GM18502 (cell line): ENCODE results near the gene GHRH.

Experiments
- ATAC-seq: cut with Tn5 transposase; IDR thresholded peaks from one replicate; pipeline ENCODE4 v1.9.1; 2021; ENCODE audit warnings: mild to moderate bottlenecking; ENCODE audit not compliant: unreplicated experiment, poor library complexity

GHRH gene

GRCh38 chr20:37266940-37267666 is 5.5 kb upstream of the GHRH start:
- ATAC-seq = no peak

- no peak for ATAC-seq
These were observed 3.5 kb upstream of the GHRH start for GRCh38 chr20:37265152-37265551.

- no peak for ATAC-seq
These were observed 2.1 kb upstream of the GHRH start for GRCh38 chr20:37263686-37264085.

DNA sequence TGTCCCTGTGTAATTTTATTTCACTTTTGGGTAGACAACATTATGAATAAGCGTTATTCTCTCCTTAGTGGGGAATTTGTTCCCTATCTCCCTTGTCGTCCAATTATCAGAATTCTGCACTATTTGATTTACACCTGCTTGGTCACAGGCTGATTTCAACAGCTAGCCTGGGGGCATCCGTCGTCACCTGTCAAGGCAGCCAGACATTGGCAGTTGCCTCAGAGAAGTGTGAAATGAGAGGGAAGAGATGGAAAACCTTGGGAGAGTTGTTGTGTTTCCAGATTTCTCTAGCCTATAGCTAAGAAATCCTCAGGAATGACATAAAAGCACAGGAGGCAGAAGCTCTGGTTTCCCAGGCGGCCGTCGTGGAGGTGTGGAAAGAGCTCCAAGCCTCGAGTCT is 891 bp upstream of the GHRH start:
- no peak for ATAC-seq

DNA sequence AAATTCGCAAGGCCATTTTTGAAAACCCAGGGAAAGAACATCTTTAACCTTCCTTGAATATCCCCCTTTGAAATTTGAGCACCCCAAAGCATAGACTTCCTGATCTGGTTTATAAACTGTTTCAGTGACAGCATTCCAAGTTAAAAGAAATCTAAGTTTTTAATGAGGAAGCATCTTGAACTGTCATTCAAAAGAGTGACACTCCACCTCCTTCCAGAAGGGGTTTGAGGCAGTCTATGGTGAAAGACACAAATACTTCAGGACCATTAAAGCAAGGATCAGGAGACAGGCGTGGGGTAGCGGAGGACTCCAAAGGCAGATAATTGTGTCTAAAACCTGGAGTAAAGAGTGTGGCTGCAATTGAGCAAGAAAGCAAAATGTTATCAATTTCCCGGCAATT is 691 bp downstream of the GHRH start:
- ATAC-seq = no peak

DNA sequence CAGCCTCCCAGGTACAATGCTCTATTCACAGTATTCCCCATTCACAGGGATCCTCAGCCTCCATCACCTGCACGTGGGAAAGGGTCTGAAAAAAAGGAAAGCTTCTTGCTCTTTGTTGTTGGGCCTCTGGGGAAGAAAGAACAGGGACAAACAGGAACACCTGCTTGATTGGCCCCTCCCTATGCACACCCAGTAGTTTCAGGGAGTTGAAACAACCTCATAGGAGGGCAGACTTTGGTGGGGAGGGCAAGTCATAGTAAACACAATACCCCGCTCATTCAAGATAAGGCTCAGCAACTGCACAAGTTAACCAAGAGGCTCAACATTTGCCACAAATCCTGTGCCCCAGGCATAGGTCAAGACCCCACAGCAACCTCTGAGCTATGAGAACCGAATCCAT is 1.7 kb downstream of the GHRH start:
- no peak for ATAC-seq

DNA sequence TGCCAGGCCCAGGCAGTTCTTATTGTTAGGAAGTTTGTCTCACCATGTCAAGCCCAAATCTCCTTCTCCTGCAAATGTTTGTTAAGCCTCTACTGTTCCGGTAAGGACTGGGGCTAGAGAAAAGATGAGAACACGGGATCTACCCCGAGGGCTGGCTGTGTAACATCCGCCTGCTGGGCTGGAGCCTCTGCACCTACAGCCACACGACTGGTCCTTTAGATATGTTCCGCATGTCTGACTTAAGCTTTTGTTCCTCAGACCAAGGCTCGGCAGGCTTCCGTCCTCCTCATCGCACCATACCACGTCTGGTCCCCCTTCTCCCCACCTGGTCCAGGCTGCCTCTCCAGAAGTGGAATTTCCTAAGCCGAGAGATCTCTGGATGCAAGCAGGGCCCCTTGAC is 2.6 kb downstream of the GHRH start:
- no peak for ATAC-seq

DNA sequence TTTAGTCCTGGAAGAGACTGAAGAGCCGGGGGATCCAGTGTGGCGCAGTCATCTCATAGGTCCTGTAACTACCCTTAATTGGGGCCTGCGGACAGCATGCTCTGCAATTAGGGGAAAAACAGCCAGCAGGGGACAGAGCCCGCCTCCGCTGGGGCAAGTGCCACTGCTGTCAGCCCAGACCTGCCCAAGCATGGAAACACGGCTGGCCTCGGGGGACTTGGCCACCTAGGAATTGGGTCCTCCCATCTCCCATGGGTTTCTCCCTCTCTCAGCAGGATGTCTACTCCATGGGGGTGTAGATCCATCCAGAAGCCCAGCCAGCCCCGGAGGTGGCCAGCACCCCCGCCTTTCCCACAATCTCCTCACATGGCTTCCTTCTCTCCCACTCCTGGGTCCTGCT is 3.6 kb downstream of the GHRH start:
- no peak for ATAC-seq

DNA sequence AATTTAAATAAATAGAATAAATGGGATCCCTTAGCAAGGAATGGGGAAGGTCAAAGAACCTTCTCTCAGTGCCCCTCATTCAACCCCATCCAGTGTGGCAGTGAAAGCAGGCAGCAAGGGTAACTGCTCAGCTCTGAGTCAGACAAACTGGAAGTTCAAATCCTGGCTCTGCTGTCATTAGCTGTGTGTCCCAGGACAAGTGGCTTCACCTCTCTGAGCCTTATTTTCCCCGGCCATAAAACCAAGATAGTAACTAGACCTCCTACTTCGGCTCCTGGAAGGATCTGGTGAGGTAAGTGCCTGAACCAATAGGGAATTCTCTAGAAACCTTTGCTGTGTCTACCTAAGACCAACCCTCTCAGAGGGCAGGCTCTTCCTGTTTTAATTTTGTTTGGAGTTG is 4.1 kb downstream of the GHRH start:
- no peak for ATAC-seq

DNA sequence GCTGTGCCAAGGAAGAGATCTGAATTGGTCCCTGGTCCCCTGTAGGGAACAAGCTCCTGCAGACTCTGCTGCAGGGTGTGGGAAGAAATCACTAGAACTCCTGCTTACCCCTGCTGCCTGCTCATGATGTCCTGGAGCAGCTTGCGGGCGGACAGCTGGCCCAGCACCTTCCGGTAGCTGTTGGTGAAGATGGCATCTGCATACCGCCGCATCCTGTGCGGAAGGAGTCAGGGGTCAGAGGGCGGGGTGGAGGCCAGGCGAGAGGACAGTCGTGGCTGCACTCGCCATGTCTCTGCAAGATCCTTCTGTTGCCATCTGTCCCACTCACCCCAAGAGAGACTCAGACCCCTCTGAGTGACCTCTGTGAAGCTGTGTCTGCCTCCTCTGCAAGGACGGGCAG is 5.3 kb downstream of the GHRH start:
- ATAC-seq = no peak

- no peak for ATAC-seq
These were observed 7.3 kb downstream of the GHRH start for GRCh38 chr20:37254114-37254878.

DNA sequence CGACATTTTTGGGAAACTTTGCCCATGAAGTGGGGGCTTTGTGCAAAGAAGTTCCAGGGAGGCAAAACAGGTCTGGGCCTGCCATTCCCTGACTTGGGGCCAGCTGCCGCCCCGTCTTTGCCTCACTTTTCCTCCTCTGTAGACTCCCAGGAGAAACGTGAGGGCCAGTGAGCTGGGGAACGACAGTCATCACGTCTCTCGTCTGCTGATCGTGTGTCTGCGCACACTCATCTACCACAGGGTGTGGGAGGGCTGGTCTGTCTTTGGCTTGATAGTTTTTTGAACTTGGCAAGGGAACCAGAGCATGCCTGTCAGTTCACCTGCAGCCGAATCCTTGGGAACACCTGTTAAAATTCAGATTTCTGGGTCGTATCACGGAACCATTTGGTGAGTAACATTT is 8.5 kb downstream of the GHRH start:
- no peak for ATAC-seq

DNA sequence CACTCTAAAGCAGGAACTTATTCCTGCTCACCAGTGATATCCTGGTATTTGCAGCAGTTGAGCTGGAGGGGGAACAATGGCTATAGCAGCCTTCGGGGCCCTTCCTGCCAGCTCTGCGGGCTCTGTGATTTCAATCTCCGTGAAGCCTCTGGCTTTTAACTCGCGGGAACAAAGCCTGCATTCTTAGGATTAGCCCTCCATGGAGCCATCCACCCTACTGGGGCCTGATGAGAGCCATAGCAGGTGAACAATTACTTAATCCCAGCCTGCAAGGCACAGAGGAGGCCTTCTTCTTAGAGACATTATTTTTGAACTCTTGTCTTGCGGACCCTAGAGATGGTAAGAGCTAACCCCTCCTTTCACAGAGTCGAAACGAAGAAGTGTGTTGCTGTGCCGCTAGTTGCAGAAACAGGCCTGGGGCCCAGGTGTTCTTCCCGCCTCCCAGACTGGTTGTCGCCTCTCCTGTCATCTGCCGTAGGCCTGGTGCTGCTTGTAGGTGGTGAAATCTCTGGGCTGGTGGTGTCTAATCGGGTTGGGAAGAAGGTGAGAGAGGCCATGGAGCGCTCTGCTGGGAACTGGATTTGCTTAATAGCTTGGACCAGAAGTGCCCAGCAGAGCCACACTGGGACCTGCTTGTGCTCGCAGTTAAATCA is 9.7 kb downstream of the GHRH start:
- ATAC-seq = no peak

DNA sequence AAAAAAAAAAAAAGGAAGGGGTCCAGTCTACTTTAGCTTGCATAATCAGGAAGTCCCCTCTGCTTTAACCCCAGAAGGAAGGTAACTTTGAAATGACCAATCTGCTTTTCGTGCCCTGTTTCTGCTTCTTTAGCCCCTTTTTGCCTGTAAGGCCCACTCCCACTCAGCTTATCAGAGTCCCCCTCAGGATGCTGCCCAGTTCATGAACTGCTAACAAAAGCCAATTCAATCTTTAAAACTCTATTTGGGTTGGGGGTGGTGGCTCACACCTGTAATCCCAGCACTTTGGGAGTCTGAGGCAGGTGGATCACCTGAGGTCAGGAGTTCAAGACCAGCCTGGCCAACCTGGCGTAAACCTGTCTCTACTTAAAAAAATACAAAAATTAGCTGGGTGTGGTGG is 12.3 kb downstream of the GHRH start:
- no peak for ATAC-seq

DNA sequence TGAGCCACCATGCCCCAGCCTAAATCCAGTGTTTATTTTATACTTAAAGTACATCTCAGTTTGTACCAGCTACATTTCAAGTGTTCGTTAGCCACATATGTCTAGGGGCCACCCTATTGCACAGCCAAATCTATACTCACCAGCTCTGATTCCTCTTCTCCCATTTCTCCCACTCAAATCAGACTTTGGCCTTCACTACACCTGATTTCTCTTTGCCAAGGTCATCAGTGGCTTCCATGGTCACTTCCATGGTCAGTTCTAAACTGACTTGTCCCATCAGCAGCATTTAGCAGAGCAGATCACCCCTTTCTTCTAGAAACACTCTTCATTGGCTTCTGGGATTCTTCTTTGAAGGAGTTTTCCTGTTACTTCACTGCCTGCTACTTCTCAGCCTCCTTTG is 14.1 kb downstream of the GHRH start:
- ATAC-seq = no peak

- ATAC-seq = no peak
These were observed 14.9 kb downstream of the GHRH start for GRCh38 chr20:37246736-37247135.

- ATAC-seq = no peak
These were observed 16.1 kb downstream of the GHRH start for GRCh38 chr20:37245216-37246150.

DNA sequence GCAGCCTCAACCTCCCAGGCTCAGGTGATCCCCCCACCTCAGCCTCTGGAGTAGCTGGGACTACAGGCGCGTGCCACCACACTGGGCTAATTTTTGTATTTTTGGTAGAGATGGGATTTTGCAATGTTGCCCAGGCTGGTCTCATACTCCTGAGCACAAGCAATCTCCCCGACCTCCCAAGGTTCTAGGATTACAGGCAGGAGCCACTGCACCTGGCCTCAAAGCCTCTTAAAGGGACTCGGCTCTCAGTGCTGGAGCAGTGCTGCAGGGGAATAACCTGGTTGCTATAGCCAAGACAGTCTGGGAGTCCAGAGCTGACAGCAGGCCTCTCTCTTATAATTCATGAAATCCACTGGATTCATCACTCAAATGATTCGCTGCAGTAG is 17.0 kb downstream of the GHRH start:
- ATAC-seq = no peak

DNA sequence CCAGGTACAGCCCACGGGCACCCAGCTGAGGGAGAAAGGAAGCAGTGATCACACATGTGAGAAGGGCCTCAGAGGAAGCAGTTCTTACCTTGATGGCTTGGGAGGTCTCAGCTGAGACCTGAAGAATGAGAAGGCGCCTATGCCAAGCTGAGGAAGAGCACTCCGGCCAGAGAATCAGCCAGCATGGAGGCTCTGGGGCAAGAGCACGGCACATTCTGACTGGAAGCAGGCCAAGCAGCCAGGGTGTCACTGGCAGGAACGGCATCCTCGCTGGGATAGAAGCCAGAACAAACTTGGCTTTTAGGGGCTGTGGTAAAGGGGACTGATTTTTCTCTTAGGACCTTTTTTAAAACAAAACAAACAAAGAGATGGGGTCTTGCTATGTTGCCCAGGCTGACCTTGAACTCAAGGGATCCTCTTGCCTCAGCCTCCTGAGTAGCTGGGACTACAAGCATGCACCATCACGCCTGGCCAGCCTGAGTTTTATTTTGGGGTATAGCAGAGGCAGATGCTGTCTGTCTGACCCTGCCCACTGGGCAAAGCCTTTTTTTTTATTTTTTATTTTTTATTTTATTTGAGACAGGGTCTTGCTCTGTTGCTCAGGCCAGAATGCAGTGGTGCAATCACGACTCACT is 17.6 kb downstream of the GHRH start:
- no peak for ATAC-seq
